Activated naive CD4-positive, alpha-beta T cell treated with anti-CD3 and anti-CD28 coated beads, Interleukin-2, amount 50 U/mL, for 16 hours (primary cell): ENCODE data around the gene IGFBP4.

Experiments used
- DNase-seq: peaks from one replicate; pipeline ENCODE4 v3.0.0-alpha.2; 2020

IGFBP4 gene

DNA sequence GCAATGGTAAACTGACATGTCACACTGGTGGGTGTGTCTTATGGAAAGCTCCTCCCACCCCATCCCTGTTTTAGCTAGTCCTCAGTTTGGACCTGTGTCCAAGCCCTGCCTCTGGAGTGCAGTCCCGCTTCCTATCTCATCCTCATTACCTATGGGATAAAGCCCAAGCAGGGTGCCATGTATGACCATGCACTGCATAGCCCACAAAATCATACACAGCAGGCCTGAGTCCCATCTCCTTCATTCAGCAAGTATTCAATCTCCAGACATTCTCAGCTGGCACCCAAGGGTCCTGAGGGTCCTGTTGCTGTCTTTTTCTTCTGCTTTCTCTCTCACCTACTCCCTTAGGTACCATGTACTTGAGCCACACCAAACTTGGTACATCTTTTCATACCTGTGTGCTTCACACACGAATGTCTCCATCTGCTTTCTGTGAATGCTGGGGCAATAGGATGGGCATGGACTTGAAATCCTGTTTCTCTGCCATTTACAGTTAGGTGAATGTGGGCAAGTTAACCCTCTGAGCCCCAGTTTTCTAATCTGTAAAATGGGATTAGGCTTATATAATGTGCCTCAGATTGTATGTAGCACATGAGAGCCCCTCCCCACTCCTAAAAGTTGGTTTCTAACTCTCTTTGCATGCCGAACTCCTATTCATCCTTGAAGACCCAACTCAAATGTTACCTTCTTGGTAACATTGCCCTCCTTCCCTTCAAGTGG is 29.6 kb downstream of the IGFBP4 start:
- no peak for DNase-seq

DNA sequence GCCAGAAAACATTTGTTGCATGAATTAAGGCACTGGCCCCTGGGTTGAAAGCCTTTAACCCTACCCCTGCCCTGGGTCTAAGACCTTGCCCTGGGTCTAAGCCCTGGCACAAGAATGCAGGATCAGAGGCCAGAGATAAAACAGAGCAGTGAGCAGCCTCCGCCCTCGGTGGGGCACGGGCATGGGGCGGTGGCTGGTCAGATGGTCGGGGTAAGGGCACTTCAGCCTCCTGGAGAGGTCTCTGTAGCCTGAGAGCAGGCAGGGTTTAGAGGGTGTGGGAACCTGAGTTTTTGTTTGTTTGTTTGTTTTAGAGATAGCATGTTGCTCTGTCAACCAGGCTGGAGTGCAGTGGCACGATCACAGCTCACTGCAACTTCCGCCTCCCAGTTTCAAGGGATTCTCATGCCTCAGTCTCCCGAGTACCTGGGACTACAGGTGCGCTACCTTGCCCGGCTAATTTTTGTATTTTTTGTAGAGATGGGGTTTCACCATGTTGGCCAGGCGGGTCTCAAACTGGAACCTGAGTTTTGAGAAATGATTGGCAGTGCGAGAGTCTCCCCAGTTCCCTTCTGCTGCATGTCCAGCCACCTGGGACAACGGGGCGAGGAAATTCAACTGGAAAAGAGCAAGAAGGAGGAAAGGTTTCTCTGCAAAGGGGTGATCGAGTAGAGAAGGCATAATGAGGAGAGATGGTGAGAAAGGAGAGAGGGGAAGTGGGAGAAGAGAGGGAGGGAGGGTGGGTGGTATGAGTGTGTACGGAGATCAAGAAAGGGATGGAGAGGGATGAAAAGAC is 30.5 kb downstream of the IGFBP4 start:
- DNase-seq, result no peak

DNA sequence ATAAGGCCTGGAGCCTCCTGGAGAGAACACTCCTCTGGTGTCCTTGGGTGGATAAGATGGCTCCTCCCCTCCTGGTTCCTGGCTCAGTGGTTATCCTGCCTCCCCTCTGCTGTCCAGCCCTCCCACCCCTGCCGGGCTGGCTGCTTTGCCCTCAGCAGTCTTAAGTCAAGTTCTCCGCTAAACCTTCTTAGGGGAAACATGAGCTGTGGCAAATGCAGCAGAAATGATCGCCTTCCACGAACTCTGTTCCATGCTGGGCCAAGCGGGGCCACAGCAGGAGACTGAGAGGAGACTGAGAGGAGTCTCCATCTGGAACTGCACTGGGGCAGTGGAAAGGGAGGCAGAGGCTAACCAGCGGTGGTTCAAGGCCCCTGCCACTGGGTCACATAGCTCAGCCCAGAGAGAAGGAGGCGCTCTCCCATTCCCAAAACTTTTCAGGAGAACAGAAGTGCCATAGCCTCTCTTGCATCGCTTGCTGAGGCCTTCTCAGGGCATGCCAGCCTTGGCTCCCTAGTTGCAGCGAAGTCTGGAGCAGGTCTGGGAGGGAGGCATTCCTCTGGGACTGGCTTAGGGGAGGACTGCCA is 31.3 kb downstream of the IGFBP4 start:
- no peak for DNase-seq

GRCh38 chr17:40475234-40475908 is 32.1 kb downstream of the IGFBP4 start:
- no peak for DNase-seq

DNA sequence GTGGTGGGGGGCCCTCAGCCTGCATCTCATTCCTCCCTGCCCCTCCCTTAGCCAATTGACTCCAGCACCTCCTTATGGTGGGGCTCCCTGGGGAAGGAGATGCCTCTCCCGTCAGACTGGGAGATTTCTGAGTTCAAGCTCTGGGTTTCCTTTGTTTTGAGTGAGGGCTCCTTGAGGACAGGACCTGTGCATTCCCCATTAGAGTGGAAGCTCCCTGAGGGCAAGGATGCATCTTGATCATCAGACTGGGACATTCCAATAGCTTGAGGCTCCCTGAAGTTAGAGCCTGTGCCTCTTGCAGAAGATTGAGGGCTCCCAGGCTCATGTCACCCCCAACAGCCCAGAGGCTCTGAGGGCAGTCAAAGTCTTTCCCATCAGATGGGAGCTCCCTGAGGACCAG is 34.5 kb downstream of the IGFBP4 start:
- no peak for DNase-seq

GRCh38 chr17:40478486-40478885 is 35.2 kb downstream of the IGFBP4 start:
- DNase-seq, result no peak

DNA sequence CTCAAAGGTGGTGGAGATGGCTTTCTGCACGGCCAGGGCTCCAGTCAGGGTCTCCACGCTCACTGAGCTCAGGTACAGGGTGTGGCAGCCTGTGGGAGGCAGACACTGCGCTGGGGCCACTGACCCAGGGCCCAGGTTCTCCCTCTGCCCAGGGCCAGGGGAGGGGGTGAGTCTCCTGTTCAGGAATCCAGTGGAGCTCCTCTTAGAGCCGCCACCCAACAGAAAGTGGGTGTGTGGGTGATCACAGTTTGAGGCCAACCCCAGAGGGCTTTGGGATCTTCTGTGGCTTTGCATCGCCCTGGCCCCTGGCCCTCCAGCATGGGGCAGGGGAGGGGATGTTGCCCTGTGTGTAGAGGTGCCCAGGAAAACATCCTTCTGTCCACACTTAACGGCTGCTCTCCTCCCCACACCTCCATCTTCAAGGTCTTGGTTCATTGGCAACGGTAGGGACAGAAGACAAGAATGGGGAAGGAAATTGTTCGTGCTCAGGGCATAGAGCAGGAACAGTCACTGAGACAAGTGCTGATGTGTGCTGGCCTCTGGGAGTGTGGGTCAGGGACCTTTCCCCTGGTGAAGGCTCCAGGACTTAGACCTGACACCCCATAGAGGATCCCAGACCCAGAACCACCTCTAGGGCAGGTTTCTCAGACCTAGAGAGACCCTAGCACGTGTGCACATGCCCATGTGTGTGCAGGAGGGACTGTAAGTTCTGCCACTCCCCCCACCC is 36.7 kb downstream of the IGFBP4 start:
- DNase-seq, result no peak

DNA sequence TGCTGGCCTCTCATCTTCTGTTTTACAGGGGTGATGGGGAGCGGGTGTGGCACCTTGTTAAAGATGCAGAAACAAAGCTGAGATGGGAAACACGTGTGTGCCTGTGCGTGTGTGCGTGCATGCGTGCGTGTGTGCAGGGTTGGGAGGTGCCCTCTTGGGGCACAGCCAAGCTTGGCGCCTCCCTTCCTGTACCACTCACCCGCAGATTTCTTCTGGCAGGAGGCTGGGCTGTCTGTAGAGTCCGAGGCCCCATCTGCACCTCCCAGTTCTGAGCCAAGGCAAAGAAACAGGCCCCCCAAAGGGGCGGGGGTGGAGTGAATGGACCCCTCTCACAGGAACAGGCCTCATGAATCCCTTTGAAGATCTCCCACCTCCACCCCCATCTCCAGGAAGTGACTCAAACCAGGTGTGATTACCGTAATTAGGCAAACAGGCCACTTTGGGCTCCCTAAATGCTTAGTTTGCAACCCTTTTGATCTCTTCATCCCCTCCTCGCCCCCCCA is 37.3 kb downstream of the IGFBP4 start:
- peak; percentile 86 for DNase-seq

DNA sequence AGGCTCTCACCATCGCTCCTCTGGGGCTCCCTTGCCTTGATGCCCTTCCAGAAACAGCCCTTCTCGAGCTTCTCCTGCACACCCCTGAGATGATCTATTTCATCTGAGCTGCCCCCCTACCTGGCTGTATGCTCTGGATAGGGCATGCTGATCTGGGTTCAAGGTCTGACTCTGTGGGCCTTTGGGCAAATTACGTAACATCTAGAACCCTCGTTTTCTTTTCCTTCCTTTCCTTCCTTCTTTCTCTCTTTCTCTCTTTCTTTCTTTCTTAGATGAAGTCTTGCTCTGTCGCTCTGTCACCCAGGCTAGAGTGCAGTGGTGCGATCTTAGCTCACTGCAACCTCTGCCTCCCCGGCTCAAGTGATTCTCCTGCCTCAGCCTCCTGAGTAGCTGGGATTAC is 37.9 kb downstream of the IGFBP4 start:
- no peak for DNase-seq

DNA sequence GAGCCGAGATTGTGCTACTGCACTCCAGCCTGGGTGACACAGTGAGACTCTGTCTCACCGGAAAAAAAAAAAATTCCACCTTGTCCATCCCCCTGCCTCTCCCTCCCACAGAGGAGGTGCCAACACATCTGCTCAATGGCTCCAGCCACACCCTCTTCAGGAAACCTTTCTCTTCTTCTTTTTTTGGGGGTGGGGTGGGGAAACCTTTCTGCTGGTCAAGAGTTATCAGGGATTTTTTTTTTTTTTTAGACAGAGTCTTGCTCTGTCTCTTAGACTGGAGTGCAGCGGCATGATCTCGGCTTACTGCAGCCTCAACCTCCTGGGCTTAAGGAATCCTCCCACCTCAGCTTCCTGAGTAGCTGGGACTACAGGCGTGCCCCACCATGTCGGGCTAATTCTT is 39.5 kb downstream of the IGFBP4 start:
- DNase-seq, result no peak

DNA sequence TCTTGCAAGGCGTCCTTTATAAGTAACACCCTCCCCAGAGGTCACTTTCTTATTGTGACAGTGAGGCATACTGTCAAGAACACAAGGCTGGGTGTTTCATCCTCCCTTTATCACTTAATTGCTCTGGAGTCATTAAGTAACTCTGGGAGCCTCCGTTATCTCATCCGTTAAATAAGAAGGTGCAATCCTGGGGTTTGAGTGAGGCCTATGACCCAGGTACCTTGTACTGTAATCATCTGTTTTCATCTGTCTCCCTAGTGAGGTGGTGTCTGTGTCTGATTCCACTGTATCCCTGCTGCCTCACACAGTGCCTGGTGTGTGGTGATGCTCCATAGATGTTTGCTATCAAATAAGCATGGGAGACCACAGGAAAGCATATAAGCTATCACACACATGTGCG is 40.4 kb downstream of the IGFBP4 start:
- DNase-seq, result no peak

- no peak for DNase-seq
Observed at GRCh38 chr17:40484285-40484972, 41.2 kb downstream of the IGFBP4 start.

DNA sequence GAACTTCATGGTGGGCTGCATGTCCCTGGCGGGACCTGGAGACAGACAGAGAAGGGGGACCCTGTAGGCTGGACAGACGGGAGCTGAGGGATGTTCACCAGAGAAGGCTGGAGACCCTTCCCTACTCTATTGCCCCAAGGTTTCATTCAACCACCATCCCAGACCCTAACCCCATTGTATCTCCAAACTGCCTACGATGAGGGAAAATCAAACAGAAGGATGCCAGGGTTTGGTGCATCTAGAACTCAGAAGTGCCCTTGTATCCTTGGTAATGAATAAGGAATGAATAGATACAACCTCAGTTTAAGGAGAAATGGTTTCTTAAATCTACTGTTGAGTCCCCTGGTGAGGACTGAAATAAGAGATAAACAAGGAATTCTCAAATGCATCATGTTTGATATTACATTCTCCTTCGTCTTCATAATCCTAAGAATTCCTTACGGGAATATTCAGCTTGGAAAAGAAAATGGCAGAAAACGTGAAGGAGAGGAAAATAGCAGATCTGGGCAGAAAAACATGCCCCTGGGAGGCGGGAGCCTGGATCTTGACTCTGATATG is 41.8 kb downstream of the IGFBP4 start:
- no peak for DNase-seq

DNA sequence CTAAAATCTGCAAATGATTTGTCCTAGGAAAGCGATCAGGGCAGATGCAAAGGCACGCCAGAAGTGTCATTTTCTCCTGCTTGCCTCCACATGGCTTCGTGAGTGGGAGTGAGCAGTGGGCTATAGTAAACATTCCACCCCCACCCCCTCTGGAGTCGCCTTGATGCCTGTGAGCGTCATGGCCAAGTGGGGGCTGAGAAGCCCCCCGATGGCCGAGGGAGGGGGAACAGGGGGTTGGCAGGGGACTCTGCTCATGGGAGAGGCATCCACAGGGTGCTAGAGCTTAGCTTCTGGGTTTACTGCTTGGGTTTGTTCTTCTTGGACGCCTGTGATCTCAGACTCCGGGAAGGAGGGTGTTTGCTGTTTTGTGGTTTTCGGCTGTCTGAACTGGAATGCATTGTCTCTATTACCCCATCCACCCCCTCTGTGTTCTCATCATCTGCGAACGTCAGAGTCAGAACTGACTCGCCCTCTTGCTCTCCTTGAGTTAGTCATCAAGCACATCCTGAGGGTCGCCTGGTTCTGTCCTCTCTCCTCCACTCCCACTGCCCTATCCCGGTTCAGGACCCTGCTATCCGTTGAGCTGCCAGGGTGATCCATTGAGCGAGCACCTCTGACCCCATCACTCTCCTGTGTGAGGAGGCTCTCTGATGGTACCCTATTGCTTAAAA is 42.7 kb downstream of the IGFBP4 start:
- no peak for DNase-seq

DNA sequence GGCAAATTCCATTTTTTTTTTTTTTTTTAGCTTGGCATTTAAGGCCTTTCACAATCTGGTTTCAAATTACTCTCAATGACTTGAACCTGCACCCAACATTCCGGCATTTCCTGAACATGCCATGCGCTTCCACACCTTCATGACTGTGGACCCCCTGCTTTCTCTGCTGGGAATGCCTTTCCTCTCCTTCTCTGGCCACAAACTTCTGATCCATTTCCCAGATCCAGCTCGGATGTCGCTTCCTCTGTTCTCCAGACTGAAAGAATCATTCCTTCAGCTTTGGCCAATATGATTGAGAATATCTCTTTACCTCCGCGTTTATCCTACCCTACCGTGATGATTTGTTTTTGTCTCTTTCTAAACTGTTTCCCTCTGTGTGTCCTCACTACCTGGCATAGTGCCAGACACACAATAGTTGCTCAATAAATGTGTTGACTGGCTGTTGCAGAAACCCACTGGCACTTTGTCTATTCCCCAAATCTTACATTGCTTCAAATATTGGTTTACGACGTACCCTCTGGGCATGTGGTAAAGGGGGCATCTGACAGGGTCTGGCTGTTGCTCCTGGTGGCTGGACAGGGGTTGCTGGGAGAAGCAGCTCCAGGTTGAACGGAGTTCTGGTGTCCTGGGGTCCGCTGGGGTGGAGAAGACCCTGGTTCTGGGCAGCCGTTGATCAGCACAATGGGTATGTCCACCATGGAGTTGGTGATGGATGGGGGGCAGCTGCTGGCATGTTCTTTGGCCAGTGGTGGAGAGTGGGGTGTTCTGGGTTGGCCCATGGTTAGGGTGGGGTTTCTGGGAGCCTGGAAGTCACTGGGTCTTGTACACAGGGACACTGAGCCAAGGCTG is 43.5 kb downstream of the IGFBP4 start:
- no peak for DNase-seq

DNA sequence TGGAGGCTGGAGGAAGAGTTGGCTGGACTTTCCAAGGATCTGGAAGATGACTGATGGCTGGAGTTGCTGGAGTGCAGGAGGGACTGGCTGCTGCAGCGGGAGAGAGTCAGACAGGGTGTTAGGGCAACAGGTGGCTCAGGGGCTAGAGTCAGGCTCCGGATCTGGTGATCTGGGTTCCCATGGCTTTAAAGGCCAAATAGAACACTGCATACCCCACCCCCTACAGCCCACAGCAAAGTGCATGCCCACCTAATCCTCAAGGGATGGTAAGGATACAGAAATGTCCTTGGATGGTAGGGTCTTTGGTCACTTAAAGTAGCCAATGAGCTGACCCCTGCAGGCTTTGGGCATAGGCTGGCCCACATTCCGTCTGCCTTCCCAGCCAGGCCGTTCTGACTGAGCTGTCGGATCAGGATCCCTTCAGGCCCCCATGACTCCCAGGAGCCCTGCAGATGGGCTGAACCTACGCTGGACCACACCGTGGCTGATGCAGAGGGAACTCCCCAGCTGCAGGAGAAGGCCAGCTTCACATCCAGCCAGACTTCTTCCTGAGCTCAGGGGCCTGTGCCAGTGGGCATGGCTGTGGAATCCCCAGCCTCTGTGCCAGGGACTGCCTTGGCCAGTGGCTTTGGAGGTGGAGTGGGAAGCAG is 44.2 kb downstream of the IGFBP4 start:
- DNase-seq, result no peak

- DNase-seq, result peak; percentile 41
Observed at GRCh38 chr17:40490289-40490853, 47.1 kb downstream of the IGFBP4 start.

DNA sequence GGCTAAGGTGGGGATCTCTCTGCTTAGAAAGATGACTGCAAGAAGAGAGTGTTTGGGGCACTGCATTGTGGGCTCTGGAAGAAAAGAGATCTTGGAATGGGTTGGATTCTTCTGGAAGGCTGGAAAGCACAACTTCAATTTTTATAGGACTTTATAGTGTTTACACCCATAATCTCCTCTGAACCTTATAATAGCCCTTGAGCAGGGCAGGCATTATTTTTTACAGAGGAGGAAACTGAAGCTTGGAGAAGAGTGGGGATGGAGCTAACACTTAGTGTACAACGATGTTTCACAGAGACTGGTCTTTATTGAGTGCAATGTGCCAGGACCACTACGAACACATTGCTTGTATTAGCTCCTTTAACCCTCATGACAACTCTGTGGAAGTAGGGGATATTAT is 47.7 kb downstream of the IGFBP4 start:
- no peak for DNase-seq

GRCh38 chr17:40491486-40491885 is 48.2 kb downstream of the IGFBP4 start:
- no peak for DNase-seq
